NOMO-1 treated with dmso at 0.1 percent for 144 hours (cell line): ENCODE measurements around the gene MIPOL1.
"Not testable (repeated sequence)": the region's sequence is repeated elsewhere in the genome, so short reads cannot be mapped to it uniquely, and the experiment has no call there.

Source experiments
- DNase-seq: peaks from one replicate; lab custom pipeline; 2025; ENCODE audit not compliant: unreplicated experiment; lab: John Stamatoyannopoulos, UW

The MIPOL1 gene, protein sequence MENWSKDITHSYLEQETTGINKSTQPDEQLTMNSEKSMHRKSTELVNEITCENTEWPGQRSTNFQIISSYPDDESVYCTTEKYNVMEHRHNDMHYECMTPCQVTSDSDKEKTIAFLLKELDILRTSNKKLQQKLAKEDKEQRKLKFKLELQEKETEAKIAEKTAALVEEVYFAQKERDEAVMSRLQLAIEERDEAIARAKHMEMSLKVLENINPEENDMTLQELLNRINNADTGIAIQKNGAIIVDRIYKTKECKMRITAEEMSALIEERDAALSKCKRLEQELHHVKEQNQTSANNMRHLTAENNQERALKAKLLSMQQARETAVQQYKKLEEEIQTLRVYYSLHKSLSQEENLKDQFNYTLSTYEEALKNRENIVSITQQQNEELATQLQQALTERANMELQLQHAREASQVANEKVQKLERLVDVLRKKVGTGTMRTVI

DNA sequence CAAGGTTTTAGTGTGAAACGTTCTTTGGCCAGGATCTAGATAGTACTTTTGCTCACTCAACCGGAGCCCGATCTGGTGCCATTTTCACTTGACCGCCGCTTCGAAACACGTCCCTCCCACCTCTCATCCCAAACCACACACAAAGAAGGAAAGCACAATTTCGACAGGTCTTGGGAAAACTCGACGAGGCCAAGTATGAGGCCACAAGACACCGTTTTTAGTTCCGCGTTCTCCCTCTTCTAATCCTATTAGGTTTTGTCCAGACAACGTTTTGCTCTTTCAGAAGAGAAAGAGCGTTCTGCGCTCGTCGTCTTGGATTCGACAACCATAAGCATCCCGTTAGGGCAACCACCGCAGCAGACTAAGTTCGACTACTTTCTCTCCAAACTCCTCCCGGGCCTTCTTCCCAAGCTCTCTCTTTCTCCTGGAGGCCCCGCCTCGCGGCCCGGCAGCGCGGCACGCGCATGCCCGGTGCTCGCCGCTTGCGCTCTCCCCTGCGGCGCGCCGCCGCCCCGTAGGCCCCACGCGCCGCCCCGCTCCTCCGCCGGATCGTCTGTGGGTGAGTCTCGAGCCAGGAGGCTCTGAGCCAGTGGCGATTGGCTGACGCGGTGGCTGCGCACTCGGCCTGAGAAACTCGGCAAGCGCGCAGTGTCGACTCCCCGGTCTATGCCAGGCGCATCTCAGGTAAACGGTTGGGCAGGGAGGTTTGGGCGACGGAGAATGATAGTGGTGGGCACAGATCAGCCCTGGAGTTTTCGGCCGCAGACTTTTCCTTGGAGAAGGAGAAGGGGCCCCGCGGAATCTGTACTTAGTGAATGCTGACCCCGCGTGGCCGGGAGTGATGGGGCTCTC is at the start of gene MIPOL1:
MIPOL1 (plus strand) TSS at position 517 of the 852 bp plus-strand sequence. CDS start 49,952 bp downstream, outside the sequence.
- DNase-seq, result no peak

- DNase-seq, result peak; percentile 14
These were observed 47.3 kb upstream of the MIPOL1 start for GRCh38 chr14:37150414-37150813.

GRCh38 chr14:37153005-37153404 is 44.7 kb upstream of the MIPOL1 start:
- no peak for DNase-seq

DNA sequence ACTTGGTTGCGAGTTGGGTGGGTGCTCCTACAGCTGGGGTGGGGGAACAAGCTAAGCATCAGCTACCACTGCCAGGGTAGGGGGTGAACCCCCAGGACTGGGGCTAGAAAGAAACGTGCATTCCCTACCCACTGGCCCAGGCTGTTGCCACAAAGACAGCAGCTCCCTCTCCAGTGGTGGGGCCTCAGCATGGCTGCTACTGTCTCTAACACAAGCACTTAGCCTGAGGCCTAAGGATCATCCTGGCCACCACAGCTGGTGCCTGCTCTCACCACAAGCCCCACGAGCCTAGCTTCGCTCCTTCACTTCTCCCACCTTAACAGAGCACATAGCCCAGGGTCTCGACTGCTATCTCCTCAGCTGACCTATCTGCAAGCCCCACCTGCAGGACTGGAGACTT is 44.3 kb upstream of the MIPOL1 start:
- DNase-seq, result no peak

GRCh38 chr14:37157987-37158386 is 39.8 kb upstream of the MIPOL1 start:
- DNase-seq, result no peak

DNA sequence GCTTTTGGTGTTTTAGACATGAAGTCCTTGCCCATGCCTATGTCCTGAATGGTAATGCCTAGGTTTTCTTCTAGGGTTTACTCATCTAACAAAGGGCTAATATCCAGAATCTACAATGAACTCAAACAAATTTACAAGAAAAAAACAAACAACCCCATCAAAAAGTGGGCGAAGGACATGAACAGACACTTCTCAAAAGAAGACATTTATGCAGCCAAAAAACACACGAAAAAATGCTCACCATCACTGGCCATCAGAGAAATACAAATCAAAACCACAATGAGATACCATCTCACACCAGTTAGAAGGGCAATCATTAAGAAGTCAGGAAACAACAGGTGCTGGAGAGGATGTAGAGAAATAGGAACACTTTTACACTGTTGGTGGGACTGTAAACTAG is 35.4 kb upstream of the MIPOL1 start:
- DNase-seq, result not testable (repeated sequence)

GRCh38 chr14:37165794-37166193 is 31.9 kb upstream of the MIPOL1 start:
- no peak for DNase-seq

DNA sequence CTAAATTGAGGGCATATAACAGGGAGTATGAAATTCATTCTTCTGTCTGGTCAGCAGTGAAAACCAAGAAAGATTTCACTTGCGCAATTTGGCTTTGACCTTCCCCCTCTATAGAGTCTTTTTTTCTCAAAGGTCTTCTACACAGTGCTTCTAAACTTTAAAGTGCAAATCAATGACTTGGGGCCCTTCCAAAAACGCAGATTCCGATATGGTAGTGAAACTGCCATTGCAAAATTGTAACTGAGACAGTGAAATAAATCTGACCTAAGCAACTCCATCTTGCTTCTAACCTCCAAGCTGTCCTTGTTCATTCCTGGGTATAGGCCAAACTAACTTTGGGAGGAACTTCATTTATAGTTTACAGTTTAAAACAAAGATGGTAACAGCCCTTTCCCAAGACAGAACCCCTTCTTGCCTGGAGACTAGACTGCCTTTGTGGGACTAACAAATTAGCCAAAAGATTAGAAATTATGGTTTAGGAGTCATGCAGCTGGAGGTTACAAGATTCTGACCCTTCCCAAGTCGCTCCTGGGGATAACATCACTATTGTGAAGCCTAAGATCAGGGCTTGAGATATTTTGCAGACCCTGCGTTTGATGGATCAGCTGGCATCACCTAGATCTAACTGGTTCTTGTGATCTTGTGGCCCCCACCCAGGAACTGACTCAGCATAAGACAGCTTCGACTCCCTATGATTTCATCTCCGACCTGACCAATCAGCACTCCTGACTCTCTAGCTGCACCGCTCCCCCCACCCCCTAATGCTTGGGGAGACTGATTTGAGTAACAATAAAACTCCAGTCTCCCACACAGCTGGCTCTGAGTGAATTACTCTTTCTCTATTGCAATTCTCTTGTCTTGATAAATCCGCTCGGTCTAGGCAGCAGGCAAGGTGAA is 30.3 kb upstream of the MIPOL1 start:
- DNase-seq, result no peak

DNA sequence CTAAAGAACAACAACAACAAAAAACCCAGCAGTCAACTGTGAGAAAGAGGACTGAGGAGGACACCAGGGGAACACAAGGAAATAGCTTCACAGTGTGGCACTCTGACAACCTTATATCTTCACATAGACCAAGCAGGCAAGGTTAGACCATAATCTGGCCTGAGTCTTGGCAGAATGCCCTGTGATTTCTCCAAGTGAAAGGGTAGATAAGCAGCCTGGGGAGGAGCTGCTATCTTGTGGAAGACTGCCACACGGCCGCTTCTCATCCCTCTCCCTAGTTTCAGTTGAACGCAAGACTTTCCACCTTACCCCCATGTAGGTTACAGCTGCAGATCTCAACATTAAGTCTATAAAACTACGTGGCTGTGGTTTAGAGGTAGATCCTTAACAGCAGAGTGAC is 29.0 kb upstream of the MIPOL1 start:
- no peak for DNase-seq

DNA sequence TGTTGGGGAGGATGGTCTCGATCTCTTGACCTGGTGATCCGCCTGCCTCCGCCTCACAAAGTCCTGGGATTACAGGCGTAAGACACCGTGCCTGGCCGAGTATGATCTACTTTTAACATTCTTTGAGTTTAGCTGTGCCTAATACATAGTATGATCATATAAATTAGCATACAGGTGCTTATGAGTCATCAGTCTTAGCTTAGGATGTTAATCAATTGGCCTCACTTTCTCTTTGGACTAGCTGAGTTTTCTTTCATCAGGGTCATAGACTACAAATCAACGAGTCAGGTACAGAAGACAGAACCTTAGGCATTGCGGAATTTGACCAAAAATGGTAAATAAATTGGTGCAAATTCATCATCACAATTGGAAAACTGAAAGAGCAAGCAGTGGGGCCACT is 27.5 kb upstream of the MIPOL1 start:
- DNase-seq, result no peak

DNA sequence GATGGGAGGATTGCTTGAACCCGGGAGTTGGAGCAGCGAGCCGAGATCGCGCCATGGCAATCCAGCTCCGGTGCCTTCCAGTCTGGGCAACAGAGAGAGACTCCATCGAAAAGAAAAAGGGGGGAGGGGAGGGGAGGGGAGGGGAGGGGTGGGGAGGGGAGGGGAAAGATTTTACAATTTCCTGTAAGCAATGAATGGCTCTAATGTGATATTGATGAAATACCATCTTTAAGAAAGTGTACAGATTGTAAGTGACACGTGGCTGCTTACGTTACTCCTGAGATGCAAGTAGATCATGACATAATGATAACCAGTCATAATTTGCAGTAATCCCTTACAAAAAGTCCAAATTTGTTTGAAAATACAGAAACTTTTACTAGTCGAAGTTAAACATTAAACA is 26.7 kb upstream of the MIPOL1 start:
- no peak for DNase-seq

DNA sequence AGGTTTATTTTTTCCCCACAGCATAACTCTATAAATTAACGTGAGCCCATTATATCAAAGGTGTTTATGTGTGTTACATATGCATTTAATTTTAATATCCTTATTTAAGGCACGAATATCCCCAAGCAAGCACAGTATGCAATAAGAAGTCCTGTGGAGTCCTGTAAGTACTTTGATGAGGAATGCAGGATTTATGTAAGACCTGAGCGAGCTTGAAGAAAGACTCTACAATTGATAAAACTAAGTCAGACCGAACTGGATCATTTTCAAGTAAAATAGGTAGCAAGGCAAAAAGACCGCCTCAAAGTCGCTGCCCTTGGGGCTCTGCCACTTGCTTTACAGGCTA is 26.1 kb upstream of the MIPOL1 start:
- no peak for DNase-seq

DNA sequence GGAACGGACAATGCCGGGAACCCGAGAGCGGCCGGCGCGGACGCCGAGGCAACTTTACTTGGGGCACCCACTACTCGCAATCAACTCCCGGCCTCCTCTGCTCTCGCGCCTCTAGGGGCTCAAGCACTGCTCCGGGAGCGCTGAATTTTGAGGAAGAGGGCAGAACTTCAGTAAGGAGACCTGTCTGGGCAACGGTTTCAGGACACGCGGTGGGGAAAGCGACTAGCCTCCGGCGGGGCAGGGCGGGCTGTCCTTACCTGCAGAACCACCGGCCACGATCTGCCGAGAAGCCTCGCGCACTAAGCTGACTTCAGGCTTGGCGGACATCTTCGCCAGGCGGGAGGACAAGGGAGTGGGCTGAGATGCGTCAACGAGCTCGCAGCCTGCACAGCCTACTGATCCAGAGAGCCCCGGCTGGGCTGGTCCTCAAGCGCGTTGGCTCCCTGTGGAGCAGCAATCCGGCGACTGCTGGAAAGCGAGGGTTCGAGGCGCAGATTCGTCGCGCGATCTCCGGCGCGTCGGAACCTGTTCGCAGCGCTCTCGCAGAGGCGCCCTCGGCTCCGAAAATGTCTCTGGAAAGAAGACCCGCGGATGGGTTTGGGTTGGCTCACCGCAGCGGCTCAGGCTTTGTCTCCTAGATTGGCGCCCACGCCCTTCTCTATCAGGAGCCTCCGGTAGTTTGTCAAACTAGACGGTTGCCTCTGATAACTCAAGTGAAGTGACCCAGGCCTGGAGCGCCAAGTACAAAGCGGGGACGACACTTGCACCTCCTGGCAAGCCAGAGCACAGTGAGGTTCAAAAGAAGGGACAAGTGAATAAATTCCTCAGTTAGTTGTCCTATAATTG is 25.5 kb upstream of the MIPOL1 start, which contains the start of gene SLC25A21:
SLC25A21 (minus strand) TSS at position 583 of the 846 bp plus-strand sequence.
- DNase-seq, result no peak

DNA sequence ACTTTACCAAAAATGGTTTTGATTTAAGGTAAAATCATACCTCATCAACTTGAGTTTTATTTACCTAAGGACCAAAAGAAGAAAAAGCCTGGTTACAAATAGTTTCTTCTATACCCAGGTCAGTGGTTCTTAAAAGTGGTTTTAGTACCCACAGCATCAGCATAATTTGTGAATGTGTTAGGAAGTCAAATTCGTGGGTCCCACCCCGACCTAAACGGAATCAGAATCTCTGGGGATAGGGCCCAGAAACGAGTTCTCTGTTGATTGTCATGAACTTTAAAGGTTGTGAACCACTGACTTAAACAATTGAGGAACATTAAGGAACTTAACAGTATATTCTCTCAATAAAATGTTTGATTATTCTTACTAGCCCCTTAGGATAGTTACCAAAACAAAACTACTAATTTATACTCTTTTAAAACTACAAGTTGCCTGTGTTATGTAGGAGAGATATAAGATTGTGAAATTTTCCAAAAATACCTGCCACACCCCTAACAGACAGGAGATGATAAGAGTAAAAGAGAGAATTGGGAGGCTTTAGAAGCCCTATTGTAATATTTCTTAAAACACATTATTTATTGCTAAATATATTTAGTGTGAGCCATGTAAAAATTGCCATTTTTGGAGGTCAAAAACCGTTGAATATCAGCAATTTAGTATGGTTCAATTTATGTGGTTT is 24.7 kb upstream of the MIPOL1 start:
- DNase-seq, result no peak

DNA sequence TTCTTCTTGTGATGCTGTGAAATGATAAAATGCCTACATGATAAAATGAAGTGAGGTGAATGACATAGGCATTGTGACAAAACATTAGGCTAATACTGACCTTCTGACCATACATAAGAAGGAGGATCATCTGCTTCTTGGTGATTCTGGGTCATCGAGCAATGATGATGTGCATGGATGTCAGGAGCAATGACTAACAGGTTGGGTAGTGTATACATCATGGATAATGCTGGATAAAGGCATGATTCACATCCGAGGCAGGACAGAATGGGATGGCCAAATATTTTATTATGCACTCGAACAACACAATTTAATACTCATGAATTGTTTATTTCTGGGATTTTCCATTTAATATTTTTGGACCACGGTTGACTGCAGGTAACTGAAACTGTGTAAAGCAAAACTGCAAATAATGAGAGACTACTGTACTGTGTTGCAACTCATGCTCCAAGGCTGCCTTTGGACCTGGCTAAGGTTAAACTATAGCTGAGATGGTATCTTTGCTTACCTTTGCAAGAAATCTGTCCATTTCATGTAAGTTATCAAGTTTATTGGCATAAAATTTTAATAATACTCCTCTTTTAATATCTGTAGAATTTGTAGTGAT is 17.7 kb upstream of the MIPOL1 start:
- no peak for DNase-seq

GRCh38 chr14:37180886-37181285 is 16.9 kb upstream of the MIPOL1 start:
- not testable (repeated sequence) for DNase-seq

GRCh38 chr14:37181441-37181840 is 16.3 kb upstream of the MIPOL1 start:
- no peak for DNase-seq

- DNase-seq, result not testable (repeated sequence)
These were observed 13.2 kb upstream of the MIPOL1 start for GRCh38 chr14:37184520-37184919.

DNA sequence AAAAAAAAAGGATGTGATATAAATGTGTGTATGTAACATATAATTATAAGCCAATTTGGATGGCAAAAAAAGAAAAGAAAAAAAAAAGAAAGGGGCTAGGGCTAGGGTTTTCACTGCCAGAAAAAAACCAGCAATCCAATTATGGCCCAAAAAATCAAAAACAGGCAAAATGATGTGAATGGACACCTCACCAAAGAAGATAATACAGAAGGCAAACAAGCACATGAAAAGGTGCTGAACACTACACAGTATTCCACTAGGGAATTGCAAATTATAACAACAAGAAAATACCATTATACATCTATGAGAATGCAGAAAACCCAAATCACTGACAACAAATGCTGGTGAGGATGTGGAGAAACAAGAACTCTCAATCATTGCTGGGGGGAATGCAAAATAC is 12.1 kb upstream of the MIPOL1 start:
- DNase-seq, result no peak
